Transverse colon (tissue), 4 donors: ENCODE results near the gene DDX43. TPM values are rescaled to one million over a fixed set of nuclear protein-coding genes. Genes with fewer than 3 reads are reported as not detected.

Experiments used
- DNase-seq: peaks from one replicate; pipeline ENCODE4 v3.0.0-alpha.2; 2019
- H3K27ac ChIP-seq, 4 donors: fragments of 200-600 bp; sonication (generic); 2 replicates each; pipeline ENCODE4 v1.5.1; 2016 to 2018; ENCODE audit warnings: inconsistent platforms in 4 of 4
- H3K27me3 ChIP-seq: fragments of 200-600 bp; sonication (generic); 2 replicates; pipeline ENCODE4 v1.5.1; 2017; ENCODE audit warnings: inconsistent platforms
- H3K36me3 ChIP-seq, 4 donors: fragments of 200-600 bp; sonication (generic); 2 replicates each; pipeline ENCODE4 v1.5.1; 2017 to 2019; ENCODE audit warnings: inconsistent platforms in 4 of 4
- H3K4me1 ChIP-seq, 4 donors: fragments of 200-600 bp; sonication (generic); 2 replicates each; pipeline ENCODE4 v1.5.1; 2017 to 2020; ENCODE audit warnings: inconsistent platforms in 4 of 4
- H3K4me3 ChIP-seq, 4 donors: fragments of 200-600 bp; sonication (generic); 1 replicate in 1 of 4; 2 replicates in 3 of 4; pipeline versions ENCODE4 v1.5.1 to v1.6.1; 2017 to 2019; ENCODE audit warnings: inconsistent platforms in 4 of 4
- H3K9me3 ChIP-seq, 2 donors: fragments of 200-600 bp; sonication (generic); 2 replicates each; pipeline ENCODE4 v1.5.1; 2017 to 2019; ENCODE audit warnings: inconsistent platforms in 2 of 2
- EP300 ChIP-seq: sonication (generic); formaldehyde crosslinking; IDR thresholded peaks from one replicate; pipeline ENCODE4 v1.6.1; 2017; ENCODE audit warnings: antibody characterized with exemption, low read depth
- POLR2A ChIP-seq: fragments of 450-650 bp; IDR thresholded peaks from one replicate; pipeline ENCODE4 v1.6.1; 2016; ENCODE audit warnings: antibody characterized with exemption, mild to moderate bottlenecking, moderate library complexity
- POLR2AphosphoS5 ChIP-seq, 3 donors: sonication (generic); formaldehyde crosslinking; IDR thresholded peaks; one replicate each; pipeline ENCODE4 v1.6.1; 2016; ENCODE audit warnings: antibody characterized with exemption in 3 of 3
- WGBS, 2 donors: methylation state at CpG; one replicate each; pipeline ENCODE4 v1.1.5; 2018; ENCODE audit warnings: low coverage in 1 of 2; 5-methylcytosine and 5-hydroxymethylcytosine counted together
- in situ Hi-C, 4 donors: fragments of 200-750 bp; cut with MboI; loops; one replicate each; pipeline versions ENCODE4 v1.15.0 to v1.15.1; 2017; ENCODE audit warnings: low sequenced_read_pairs in 3 of 4, low pct_ligation_motif_present in 1 of 4, low pct_unique_long_range_greater_than_20kb in 1 of 4
- intact Hi-C: fragments of 100-400 bp; cut with DNase I; formaldehyde crosslinking; loops from one replicate; pipeline ENCODE4 v1.15.1; 2023; ENCODE audit warnings: low total_unique reads
- total RNA-seq, 4 donors: library from RNA; depleted of rRNA; stranded (reverse); fragments of >200 nt; gene quantifications; one replicate each; pipeline ENCODE4 v1.1.0, GENCODE V29; 2016
- TF ChIP-seq, protein P1 (sequence below), 5 experiments: fragments of 200-600 bp in 3 of 5; fragments of 450-650 bp in 2 of 5; sonication (generic) in 3 of 5; IDR thresholded peaks; 1 replicate in 2 of 5; 2 replicates in 3 of 5; pipeline ENCODE4 v1.5.1; 2016 to 2017; ENCODE audit warnings: antibody characterized with exemption in 5 of 5, inconsistent platforms in 3 of 5, mild to moderate bottlenecking in 2 of 5, moderate library complexity in 1 of 5

Gene DDX43
- total RNA-seq, 4 donors from 2014 or later, result 1.2 to 2.6 TPM; not detected in 2

DNA sequence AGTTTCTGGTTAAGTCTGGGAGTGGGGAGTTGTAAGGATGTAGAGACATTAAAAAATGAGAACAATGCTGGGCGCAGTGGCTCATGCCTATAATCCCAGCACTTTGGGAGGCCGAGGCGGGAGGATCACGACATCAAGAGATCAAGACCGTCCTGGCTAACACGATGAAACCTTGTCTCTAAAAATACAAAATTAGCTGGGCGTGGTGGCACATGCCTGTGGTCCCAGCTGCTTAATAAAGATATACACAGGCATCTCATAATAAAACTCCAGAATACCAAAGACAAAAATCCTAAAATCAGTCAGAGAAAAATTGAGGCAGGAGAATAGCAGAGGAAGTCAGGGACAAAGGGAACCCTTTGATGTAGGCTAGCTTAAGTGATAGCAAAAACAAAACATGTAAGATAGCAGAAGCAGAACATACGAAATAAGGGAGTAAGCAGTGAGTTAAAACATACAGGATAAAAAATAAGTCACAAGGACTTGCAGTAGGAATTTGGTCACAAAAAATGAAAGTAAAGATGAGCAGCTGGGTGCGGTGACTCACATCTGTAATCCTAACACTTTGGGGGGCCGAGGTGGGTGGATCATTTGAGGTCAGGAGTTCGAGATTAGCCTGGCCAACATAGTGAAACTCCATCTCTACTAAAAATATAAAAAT lies 23.6 kb downstream of the DDX43 start:
- in situ Hi-C loops, result no loop called here
- H3K27me3 ChIP-seq, result no peaks in the 10 kb centered on the region
- H3K9me3 ChIP-seq, result no peaks in the 10 kb centered on the region
- DNase-seq, result no peak
- no peak overlapping the region for H3K4me3 ChIP-seq
- H3K36me3 ChIP-seq, result no peaks in the 10 kb centered on the region
- no peaks in the 10 kb centered on the region for H3K4me1 ChIP-seq
- WGBS, 2 donors, result 83 to 92% methylated on average over 11 of the region's 11 CpGs
- TF ChIP-seq, protein P1, sequence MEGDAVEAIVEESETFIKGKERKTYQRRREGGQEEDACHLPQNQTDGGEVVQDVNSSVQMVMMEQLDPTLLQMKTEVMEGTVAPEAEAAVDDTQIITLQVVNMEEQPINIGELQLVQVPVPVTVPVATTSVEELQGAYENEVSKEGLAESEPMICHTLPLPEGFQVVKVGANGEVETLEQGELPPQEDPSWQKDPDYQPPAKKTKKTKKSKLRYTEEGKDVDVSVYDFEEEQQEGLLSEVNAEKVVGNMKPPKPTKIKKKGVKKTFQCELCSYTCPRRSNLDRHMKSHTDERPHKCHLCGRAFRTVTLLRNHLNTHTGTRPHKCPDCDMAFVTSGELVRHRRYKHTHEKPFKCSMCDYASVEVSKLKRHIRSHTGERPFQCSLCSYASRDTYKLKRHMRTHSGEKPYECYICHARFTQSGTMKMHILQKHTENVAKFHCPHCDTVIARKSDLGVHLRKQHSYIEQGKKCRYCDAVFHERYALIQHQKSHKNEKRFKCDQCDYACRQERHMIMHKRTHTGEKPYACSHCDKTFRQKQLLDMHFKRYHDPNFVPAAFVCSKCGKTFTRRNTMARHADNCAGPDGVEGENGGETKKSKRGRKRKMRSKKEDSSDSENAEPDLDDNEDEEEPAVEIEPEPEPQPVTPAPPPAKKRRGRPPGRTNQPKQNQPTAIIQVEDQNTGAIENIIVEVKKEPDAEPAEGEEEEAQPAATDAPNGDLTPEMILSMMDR (IDR thresholded peaks at IDR 0.05), result no peak
- no peak for TF ChIP-seq EP300
- no peak for TF ChIP-seq POLR2AphosphoS5 (IDR thresholded peaks at IDR 0.05)
- no peak for TF ChIP-seq POLR2A
- intact Hi-C loops, result no loop called here
- H3K27ac ChIP-seq, result no peak overlapping the region

DNA sequence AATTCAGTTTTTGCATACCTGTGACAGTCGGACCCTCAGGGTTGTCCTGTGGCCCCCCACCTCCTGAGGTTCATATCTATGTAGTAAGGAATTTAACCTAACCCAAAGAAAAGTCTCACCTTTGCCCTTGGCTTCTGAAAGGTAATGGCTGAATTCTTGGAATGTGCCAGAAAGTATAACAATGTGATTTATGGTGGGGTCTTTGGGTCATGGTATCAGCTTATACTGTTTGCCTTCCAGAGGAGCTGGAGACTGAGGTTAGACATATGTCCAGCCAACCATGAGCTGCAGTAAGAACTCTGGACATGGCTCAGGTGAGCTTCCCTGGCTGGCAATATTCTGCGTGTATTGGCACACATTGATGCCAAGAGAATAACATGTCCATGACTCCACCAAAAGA lies 26.9 kb downstream of the DDX43 start:
- no peaks in the 10 kb centered on the region for H3K27me3 ChIP-seq
- peaks cover 0 to 17% (median 0%) of the 10 kb centered on the region in 4 donors for H3K36me3 ChIP-seq
- H3K4me3 ChIP-seq, result no peak overlapping the region
- no peaks in the 10 kb centered on the region for H3K9me3 ChIP-seq
- in situ Hi-C loops (no loop called here), intact Hi-C loops (no loop called here)
- no peak for TF ChIP-seq EP300
- H3K27ac ChIP-seq, result no peak overlapping the region
- no peak for DNase-seq
- 78% methylated on average over 2 of the region's 2 CpGs; no CpG with 5 or more reads in 1 of the 2 donors for WGBS, 2 donors
- H3K4me1 ChIP-seq, result no peaks in the 10 kb centered on the region

DNA sequence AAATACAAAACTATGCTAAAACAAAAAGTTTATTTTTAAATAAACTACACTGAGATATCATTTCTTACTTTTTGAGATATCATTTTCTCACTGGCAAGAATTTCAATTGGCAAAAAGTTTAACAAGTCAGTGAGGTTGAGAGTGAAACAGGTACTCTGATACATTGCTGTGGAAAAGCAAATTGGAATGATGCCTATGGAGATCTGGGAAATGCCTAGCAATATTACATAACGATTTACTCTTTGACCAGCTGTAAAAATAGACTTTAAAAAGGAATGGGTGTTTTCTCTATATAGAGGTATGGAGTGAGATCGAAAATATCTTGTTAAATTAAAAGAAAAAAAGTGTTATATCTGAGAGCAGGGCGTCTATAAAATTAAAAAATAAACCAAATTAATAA lies 40.6 kb downstream of the DDX43 start:
- DNase-seq, result no peak
- Histone ChIP-seq H3K27me3 (no peaks in the 10 kb centered on the region), H3K36me3 (peaks cover 0 to 10% (median 0%) of the 10 kb centered on the region in 4 donors), H3K27ac (no peak overlapping the region), H3K4me1 (no peaks in the 10 kb centered on the region), H3K4me3 (no peak overlapping the region), H3K9me3 (no peaks in the 10 kb centered on the region)
- TF ChIP-seq POLR2A (no peak), EP300 (no peak), POLR2AphosphoS5 (IDR thresholded peaks at IDR 0.05) (no peak)
- TF ChIP-seq, protein P1 (IDR thresholded peaks at IDR 0.05), result no peak
- in situ Hi-C loops, result no loop called here
- intact Hi-C loops, result no loop called here
- 50 to 87% methylated on average over 1 to 3 of the region's 3 CpGs for WGBS, 2 donors

DNA sequence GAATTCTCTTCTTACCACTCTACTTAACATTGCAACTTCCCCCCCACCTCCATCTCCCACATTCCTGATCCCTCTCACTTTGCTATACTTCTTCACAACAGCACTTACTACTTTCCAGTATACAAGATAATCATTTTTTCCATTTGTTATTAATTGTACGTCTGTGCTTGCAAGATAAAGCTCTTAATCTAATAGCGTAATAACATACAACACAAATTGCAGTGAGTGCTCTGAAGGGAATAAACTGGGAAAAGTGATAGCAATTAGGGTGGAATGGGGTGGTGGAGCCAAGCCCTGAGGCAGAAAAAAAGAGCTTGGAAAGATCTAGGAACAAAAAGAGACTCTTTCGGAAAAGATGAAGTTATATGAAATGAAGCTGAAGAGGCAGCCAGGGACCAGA lies 48.9 kb downstream of the DDX43 start:
- in situ Hi-C loops, result no loop called here
- 97 to 100% methylated on average over 3 of the region's 3 CpGs for WGBS, 2 donors
- no peak overlapping the region for H3K4me3 ChIP-seq
- H3K27me3 ChIP-seq, result no peaks in the 10 kb centered on the region
- TF ChIP-seq, protein P1 (IDR thresholded peaks at IDR 0.05), result no peak
- TF ChIP-seq EP300 (no peak), POLR2A (no peak), POLR2AphosphoS5 (IDR thresholded peaks at IDR 0.05) (no peak)
- H3K36me3 ChIP-seq, result peaks cover 0 to 18% (median 0%) of the 10 kb centered on the region in 4 donors
- intact Hi-C loops, result no loop called here
- no peaks in the 10 kb centered on the region for H3K9me3 ChIP-seq
- no peak for DNase-seq
- H3K27ac ChIP-seq, result no peak overlapping the region
- no peaks in the 10 kb centered on the region for H3K4me1 ChIP-seq
